ENCODE data around the gene TPRA1. TPM values are rescaled to one million over a fixed set of nuclear protein-coding genes. Genes with fewer than 3 reads are reported as not detected.
A peak's percentile ranks its signal among the peaks of the same experiment; 100 is the strongest.

The TPRA1 gene
- total RNA-seq, 1 donor = 30.4 TPM

DNA sequence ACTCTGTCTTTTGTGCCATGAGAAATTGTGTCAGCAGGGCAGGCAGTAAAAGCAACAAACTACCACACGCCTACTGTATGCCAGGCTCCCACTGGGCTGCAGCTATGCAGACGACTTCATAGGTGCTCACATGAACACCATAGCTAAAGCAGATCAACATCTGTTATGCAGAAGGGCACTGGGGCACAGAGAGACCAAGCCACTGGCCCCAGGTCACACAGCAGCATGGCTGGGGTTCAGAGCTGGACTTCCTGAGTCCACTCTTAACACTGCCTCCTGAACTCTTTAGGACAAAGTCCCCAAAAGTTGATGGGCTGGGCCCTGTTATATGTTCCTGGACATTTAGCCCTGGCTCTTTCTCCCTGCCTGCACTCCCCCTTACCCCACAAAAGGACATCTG, 12.4 kb downstream of the TPRA1 start:
- TF ChIP-seq, protein P1, sequence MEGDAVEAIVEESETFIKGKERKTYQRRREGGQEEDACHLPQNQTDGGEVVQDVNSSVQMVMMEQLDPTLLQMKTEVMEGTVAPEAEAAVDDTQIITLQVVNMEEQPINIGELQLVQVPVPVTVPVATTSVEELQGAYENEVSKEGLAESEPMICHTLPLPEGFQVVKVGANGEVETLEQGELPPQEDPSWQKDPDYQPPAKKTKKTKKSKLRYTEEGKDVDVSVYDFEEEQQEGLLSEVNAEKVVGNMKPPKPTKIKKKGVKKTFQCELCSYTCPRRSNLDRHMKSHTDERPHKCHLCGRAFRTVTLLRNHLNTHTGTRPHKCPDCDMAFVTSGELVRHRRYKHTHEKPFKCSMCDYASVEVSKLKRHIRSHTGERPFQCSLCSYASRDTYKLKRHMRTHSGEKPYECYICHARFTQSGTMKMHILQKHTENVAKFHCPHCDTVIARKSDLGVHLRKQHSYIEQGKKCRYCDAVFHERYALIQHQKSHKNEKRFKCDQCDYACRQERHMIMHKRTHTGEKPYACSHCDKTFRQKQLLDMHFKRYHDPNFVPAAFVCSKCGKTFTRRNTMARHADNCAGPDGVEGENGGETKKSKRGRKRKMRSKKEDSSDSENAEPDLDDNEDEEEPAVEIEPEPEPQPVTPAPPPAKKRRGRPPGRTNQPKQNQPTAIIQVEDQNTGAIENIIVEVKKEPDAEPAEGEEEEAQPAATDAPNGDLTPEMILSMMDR (IDR thresholded peaks at IDR 0.05; ENCODE audit: extremely low read depth, low read depth, low read length) = no peak
- H3K4me2 ChIP-seq (ENCODE audit: insufficient read depth, low read length) = no peak overlapping the region
- no peak overlapping the region for H2AFZ ChIP-seq (ENCODE audit: low read length)
- no peaks in the 10 kb centered on the region for H3K9me3 ChIP-seq (ENCODE audit: low read depth, low read length)
- H4K20me1 ChIP-seq (ENCODE audit: insufficient read depth, low read length) = peaks cover 59% of the 10 kb centered on the region
- no peaks in the 10 kb centered on the region for H3K4me1 ChIP-seq (ENCODE audit: insufficient read depth, low read length)
- no peaks in the 10 kb centered on the region for H3K27me3 ChIP-seq (ENCODE audit: insufficient read depth, low read length)
- no peak overlapping the region for H3K27ac ChIP-seq (ENCODE audit: low read depth, low read length)
- peak; percentile 38 for DNase-seq (ENCODE audit: insufficient read length, low spot score, missing footprints)
- peaks cover 34% of the 10 kb centered on the region for H3K36me3 ChIP-seq (ENCODE audit: insufficient read depth, low read length)
- H3K4me3 ChIP-seq (ENCODE audit: insufficient read depth, low read length) = no peak overlapping the region
- H3K79me2 ChIP-seq (ENCODE audit: insufficient read depth, low read length) = peaks cover 68% of the 10 kb centered on the region

DNA sequence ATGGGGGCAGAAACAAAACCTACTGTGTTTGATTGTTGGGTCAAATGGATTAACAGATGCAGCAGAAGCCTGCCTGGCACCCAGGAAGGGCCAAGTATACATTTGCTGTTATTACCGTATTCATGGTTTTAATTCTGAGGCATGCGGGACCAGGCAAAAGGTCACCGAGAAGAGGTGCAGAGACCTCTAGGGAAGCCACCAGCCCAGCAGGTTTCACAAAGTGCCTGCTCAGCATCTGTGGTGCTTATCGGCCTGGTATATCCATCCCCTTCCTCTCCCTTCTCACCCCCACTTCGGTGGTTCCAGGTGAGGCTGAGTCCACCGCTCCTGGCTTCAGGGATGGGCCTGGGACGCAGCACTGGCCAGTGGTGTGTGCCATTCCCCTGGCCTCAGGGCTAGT, 13.1 kb downstream of the TPRA1 start:
- Histone ChIP-seq H3K27me3 (ENCODE audit: insufficient read depth, low read length) (no peaks in the 10 kb centered on the region), H3K27ac (ENCODE audit: low read depth, low read length) (no peak overlapping the region), H3K79me2 (ENCODE audit: insufficient read depth, low read length) (peaks cover 66% of the 10 kb centered on the region), H3K36me3 (ENCODE audit: insufficient read depth, low read length) (peaks cover 41% of the 10 kb centered on the region), H3K4me3 (ENCODE audit: insufficient read depth, low read length) (no peak overlapping the region), H3K9me3 (ENCODE audit: low read depth, low read length) (no peaks in the 10 kb centered on the region), H3K4me2 (ENCODE audit: insufficient read depth, low read length) (no peak overlapping the region), H3K4me1 (ENCODE audit: insufficient read depth, low read length) (no peaks in the 10 kb centered on the region), H4K20me1 (ENCODE audit: insufficient read depth, low read length) (peaks cover 63% of the 10 kb centered on the region), H2AFZ (ENCODE audit: low read length) (no peak overlapping the region)
- peak; percentile 81 for DNase-seq (ENCODE audit: insufficient read length, low spot score, missing footprints)
- TF ChIP-seq, protein P1 (IDR thresholded peaks at IDR 0.05; ENCODE audit: extremely low read depth, low read depth, low read length) = no peak

DNA sequence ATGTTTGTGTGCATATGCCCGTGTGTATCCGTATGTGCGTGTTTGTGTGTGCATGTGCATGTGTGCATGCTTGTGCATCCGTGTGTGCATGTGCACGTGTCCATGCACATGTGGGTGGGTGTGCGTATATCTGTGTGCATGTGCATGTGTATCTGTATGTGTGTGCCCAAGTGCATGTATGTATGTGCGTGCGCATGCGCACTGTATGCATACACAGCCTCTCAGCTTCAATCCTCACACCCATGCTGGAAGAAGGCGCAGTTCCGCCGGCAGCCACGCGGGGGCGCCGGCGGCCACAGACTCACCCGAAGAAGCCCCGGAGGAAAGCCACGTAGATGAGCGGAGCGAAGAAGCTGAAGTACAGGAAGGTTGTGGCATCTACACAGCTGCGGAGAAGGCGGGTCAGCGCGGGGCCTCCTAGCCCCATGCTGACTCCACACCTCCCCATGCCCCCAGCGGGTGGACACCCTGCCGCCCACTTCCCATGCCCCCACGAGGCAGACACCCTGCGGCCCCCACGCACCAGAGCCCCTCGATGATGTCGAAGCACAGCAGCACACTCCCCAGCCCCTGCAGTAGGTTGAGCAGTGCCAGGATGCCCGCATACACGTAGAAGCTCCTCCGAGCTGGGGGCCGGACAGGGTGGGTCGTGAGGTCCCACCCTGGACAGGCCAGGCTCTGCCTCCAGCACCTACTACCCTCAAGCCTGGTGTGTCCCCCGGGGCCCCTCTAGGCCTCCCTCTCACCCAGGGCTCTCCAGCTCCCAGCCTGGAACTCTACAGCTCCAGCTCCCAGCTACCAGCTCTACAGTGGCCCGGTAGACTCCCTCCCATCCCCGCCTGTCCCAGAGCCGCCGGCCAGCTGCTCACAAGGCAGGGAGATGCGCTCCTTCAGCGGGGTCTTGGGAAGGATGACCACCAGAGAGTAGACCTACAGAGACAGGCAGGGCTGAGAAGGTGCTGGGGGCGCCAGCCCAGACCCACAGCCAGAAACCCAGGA, 15.4 kb downstream of the TPRA1 start:
- Histone ChIP-seq H3K36me3 (ENCODE audit: insufficient read depth, low read length) (peaks cover 56% of the 10 kb centered on the region), H3K79me2 (ENCODE audit: insufficient read depth, low read length) (peaks cover 47% of the 10 kb centered on the region), H2AFZ (ENCODE audit: low read length) (peak overlapping the region; percentile 13), H3K27me3 (ENCODE audit: insufficient read depth, low read length) (no peaks in the 10 kb centered on the region), H3K9me3 (ENCODE audit: low read depth, low read length) (no peaks in the 10 kb centered on the region), H3K27ac (ENCODE audit: low read depth, low read length) (peak overlapping the region; percentile 14), H4K20me1 (ENCODE audit: insufficient read depth, low read length) (peaks cover 55% of the 10 kb centered on the region), H3K4me1 (ENCODE audit: insufficient read depth, low read length) (no peaks in the 10 kb centered on the region), H3K4me2 (ENCODE audit: insufficient read depth, low read length) (peak overlapping the region; percentile 9), H3K4me3 (ENCODE audit: insufficient read depth, low read length) (no peak overlapping the region)
- TF ChIP-seq, protein P1 (IDR thresholded peaks at IDR 0.05; ENCODE audit: extremely low read depth, low read depth, low read length) = peak; percentile 99
- peak; percentile 99 for DNase-seq (ENCODE audit: insufficient read length, low spot score, missing footprints)

DNA sequence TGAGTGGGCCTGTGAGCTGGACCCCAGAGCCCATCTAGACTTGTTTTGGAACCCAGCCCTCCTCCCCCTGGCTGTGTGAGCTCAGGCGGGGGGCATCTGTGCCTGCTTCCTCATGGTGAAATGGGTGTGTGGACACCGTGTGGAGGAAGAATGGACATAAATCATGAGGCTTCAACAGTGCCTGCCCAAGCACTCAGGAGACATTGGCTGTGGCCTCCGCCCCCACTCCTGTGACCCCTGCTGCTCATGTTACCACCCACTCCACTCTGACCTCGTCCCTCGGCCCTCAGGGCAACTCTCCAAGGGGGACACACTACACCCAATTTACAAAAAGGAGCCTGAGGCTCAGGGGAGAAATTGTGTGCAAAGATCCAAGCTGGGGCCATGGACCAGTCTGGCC, 16.6 kb downstream of the TPRA1 start:
- H3K27ac ChIP-seq (ENCODE audit: low read depth, low read length) = no peak overlapping the region
- peaks cover 50% of the 10 kb centered on the region for H3K36me3 ChIP-seq (ENCODE audit: insufficient read depth, low read length)
- H3K79me2 ChIP-seq (ENCODE audit: insufficient read depth, low read length) = peaks cover 34% of the 10 kb centered on the region
- no peak overlapping the region for H3K4me3 ChIP-seq (ENCODE audit: insufficient read depth, low read length)
- H3K27me3 ChIP-seq (ENCODE audit: insufficient read depth, low read length) = no peaks in the 10 kb centered on the region
- TF ChIP-seq, protein P1 (IDR thresholded peaks at IDR 0.05; ENCODE audit: extremely low read depth, low read depth, low read length) = no peak
- H3K4me1 ChIP-seq (ENCODE audit: insufficient read depth, low read length) = no peaks in the 10 kb centered on the region
- peaks cover 45% of the 10 kb centered on the region for H4K20me1 ChIP-seq (ENCODE audit: insufficient read depth, low read length)
- H3K4me2 ChIP-seq (ENCODE audit: insufficient read depth, low read length) = no peak overlapping the region
- no peaks in the 10 kb centered on the region for H3K9me3 ChIP-seq (ENCODE audit: low read depth, low read length)
- DNase-seq (ENCODE audit: insufficient read length, low spot score, missing footprints) = peak; percentile 46
- H2AFZ ChIP-seq (ENCODE audit: low read length) = no peak overlapping the region
